ENCODE measurements around the gene CCDC146.
"Not testable (repeated sequence)": the region's sequence is repeated elsewhere in the genome, so short reads cannot be mapped to it uniquely, and the experiment has no call there.

Gene CCDC146

DNA sequence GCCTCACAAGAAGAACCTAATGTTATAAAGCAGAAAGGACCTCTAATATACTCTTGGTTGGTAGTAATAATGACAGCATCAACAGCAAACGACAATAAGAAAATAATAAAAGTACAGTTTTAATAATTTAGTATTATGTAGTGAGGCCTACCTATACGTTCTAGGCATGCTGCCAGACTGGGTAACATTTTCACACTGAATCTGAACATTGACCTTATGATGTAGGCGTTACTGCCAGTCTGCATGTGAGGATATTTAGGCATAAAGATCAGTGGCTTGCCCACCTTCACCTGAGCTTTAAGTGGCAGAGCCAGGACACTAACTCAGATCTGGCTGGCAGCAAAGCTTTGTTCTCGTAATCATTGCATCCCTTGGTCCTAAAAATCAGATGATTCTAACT lies 74.7 kb downstream of the CCDC146 start:
- in situ Hi-C loops (cut with MboI; ENCODE audit: low sequenced_read_pairs), result no loop called here

DNA sequence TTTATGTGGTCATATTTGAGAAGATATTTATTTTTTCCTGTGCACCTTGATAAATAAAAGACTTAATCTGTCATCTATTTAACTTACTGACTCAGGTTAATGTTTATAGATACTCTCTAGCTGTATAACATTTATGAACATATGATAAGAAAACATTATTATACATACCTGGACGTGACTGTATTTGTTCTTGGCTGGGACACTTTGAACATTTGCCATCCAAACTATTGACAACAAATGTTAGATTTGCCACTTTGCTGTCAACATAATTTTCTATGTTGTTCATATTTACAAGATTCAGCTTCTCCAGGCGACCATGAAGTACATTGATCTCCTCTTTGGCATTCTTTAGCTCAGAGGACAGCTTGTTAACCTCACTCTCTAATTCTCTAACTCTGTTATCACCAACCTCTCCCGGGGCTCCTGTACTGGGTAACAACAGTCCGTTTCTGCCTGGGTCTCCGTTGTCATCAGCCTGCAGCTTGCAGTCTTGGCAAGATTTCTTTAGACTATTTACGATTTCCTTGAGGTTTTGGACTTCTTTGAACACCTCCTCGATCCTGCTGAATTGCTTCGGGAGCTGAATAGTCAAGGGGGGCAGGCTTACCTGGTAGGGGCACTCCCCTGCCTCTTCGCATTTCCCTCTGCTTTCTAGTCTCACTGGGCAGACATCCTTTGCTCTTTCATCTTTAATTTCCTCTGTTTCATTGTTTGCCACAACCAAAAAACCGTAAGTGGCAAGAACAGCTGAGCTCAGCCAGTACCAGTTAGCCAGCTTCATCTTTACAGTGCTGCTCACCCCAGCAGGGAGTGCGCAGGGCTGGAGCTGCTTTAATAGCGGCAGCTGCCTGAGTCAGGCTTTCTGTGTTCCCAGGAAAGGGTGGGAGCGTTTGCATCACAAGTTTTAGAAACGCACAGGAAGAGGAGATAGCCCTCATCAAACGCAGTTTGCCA lies 76.9 kb downstream of the CCDC146 start, which contains the start of gene FGL2:
Gene FGL2 (minus strand): TSS at position 807 of the 954 bp plus-strand sequence. CDS start 26 bp downstream, at position 781.
- in situ Hi-C loops (cut with MboI; ENCODE audit: low sequenced_read_pairs), result no loop called here

DNA sequence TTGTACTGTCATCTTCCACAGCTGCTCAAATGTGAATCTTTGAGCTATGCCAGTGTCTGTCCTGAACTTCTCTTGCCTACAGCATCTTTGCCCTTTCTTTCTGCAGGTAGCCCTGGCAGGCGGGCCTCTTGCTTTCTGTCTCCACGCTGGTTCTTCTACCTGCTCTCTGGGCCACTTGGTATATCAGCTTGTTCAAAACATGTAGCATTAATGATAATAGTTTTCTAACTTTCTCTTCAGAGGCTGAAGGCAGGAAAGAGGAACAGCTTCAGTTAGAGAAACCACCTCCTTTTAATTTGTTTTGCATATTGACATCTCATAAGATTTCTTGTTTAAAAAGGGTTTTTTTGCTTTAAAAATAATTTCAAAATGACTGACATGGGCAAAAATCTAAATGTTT lies 78.1 kb downstream of the CCDC146 start:
- in situ Hi-C loops (cut with MboI; ENCODE audit: low sequenced_read_pairs), result no loop called here

DNA sequence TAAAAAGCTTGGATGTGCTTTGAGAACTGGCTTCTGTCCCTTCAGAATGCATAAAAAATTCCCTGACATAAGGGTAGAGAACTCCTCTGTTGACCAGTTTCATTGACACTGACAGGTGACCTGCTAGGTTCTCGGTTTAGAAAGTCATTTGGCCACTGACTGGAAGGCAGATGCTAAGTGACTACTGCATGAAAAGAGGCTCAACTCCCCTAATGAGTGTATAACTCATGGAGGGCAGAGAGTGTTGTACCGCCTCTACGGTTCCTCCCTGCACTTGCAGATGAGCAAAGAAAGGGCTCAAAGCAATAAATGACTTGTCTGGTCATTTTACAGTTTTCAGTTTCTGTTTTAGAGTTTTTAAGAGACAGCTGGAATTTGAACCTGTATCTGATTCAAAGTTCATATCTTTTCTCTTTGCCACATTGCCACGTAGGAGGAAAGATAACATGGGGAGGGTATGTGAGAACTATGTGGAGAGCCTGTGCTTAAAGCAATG lies 80.1 kb downstream of the CCDC146 start:
- in situ Hi-C loops (cut with MboI; ENCODE audit: low sequenced_read_pairs), result no loop called here

DNA sequence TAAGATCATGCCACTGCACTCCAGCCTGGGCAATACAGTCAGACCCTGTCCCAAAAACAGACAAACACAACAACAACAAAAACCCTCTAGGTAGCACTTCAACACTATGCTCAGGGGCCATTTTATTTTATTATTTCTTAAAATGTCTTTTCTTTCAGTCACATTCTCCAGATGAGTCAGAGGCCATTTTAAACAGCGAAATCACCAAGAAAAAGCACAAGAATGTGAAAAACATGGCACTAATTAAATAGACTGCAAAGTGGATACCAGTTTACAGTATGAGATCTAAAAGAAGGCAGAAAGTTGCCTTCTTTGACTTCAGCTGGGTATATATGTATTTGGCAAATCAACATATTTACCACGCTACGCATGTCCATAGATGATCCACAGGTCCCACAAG lies 83.3 kb downstream of the CCDC146 start:
- in situ Hi-C loops (cut with MboI; ENCODE audit: low sequenced_read_pairs), result no loop called here

DNA sequence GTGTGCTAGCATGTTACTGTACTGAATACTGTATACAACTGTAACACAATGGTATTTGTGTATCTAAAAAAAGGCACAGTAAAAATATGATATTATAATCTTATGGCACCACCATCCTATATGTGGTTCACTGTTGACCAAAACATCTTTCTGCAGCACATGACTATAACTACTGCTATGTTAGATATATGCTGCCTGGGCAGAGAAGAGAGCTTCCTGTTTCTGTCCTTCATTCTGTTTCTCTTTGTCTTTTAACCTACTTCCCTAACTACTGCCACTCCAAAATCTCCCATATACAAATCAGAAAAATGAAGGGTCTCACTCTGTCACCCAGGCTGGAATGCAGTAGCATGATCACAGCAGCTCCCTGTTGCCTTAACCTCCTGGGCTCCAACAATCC lies 86.0 kb downstream of the CCDC146 start:
- in situ Hi-C loops (cut with MboI; ENCODE audit: low sequenced_read_pairs), result no loop called here

DNA sequence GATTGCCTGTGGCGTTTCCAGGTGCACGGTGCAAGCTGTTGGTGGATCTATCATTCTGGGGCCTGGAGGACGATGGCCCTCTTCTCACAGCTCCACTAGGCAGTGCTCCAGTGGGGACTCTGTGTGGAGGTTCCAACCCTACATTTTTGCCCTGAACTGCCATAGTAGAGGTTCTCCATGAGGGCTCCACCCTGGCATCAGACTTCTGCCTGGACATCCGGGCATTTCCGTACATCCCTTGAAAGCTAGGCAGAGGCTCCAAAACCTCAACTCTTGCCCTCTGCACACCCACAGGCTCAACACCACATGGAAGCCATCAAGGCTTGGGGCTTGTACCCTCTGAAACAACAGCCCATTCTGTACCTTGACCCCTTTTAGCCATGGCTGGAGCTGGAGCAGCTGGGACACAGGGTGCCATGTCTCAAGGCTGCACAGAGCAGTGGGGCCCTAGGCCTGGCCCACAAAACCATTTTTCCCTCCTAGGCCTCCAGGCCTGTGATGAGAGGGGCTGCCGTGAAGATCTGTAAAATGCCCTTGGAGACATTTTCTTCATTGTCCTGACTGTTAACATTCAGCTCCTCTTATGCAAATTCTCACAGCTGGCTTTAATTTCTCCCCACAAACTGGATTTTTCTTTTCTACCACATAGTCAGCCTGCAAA lies 87.2 kb downstream of the CCDC146 start:
- in situ Hi-C loops (cut with MboI; ENCODE audit: low sequenced_read_pairs), result no loop called here

DNA sequence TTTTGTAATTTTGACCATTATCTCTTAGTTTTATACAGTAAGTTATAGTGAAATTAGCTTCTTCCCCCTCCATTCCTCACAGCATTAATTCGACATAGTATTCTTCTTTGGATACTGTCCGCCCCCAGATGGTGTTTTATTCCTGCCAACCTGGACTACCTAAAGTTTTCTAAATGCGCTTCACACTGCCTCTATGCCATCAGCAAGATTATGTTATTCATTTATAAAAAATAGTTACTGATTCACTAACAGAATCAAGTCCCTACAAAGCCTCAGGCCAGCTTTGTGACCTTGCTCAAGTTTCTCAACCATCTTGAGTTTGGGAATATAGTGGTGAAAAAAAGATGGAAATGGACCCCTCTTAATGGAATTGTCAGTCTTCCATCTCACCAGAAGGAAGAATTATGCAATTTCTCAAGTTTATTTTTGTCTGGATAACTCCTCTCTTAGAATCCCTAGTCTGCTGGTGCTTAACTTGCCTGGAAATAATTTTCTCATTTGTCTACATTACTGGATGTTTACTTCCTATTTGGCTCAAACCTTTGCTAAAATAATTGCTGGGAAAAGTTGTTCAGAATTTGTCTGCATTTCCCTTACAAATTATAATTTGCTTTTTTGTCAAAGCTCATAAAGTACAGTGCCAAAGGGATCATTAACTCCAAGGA lies 93.9 kb downstream of the CCDC146 start:
- in situ Hi-C loops (cut with MboI; ENCODE audit: low sequenced_read_pairs), result no loop called here

DNA sequence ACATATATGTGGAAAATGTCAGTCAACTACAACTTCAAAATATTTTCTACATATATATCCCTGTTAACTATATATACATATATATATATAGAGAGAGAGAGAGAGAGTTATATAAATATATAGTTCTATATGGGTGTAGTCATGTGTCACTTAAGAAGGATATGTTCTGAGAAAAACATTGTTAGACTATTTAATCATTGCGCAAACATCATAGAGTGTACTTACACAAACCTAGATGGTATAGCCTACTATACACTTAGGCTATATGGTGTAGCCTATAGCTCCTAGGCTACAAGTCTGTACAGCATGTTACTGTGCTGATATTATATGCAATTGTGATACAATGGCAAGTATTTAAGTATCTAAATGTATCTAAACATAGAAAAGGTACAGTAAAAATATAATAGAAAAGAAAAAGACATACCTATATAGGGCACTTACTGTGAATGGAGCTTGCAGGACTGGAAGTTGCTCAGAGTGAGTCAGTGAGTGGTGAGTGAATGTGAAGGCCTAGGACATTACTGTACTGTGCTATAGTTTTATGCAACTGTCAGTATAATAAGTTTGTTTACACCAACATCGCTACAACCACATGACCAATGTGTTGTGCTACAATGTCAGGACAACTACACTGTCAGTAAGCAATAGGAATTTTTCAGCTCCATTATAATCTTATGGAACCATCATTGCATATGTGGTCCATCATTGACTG lies 95.2 kb downstream of the CCDC146 start:
- in situ Hi-C loops (cut with MboI; ENCODE audit: low sequenced_read_pairs), result no loop called here

DNA sequence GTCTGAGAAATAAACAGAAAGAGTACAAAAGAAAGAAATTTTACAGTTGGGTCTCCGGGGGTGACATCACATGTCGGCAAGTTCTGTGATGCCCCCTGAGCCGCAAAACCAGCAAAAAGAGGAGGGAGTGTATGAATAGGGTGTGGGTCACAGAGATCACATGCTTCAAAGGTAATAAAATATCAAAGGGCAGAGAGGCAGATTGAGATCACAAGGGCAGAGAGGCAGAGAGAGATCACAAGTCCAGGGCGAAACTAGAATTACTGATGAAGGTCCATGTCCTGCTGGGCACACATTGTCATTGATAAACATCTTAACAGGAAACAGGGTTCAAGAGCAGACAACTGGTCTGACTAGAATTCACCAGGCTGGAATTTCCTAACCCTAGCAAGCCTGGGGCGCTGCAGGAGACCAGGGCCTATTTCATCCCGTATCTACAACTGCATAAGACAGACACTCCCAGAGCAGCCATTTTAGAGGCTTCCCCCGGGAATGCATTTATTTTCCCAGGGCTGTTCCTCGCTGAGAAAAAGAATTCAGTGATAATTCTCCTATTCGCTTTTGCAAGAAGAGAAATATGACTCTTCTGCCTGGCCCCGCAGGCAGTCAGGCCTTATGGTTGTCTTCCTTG lies 97.4 kb downstream of the CCDC146 start:
- in situ Hi-C loops (cut with MboI; ENCODE audit: low sequenced_read_pairs), result not testable (repeated sequence)

DNA sequence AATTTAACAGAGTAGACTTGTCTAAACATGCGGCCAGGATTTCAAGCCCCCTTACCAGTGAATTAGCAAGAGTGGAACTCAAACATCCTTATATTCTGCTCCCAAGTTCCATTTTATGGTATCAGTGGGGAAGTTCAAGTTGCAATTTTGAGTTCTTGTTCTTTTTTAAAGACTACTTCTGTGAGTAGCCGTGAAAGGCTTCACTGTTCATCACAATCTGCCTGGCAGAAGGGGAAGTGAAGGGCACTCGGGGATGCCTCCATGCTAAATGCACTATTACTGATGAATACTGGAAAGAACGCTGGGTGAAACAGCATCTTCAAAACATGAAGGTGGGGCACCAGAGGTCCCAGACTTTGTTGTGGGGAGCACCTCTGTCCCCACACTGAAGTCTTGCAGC lies 99.7 kb downstream of the CCDC146 start:
- in situ Hi-C loops (cut with MboI; ENCODE audit: low sequenced_read_pairs), result no loop called here

DNA sequence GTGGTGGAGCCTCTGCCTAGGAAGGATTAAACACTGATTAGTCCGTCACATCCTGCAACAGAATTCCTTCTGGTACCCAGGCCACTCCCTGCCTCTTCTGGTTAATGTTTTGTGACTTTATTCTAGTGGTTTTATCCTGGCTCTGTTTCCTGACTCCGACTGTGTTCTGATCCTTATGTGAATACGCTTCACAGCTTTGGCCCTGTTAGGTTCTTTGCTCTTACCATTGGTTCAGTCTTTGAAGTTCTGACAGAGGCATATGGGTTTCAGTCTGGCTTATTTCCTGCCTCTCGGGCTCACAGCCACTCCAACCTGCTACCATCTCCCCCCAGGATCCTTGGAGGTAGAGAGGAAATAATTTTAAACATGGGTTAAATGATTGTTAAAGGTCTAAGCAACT lies 100.4 kb downstream of the CCDC146 start:
- in situ Hi-C loops (cut with MboI; ENCODE audit: low sequenced_read_pairs), result no loop called here

DNA sequence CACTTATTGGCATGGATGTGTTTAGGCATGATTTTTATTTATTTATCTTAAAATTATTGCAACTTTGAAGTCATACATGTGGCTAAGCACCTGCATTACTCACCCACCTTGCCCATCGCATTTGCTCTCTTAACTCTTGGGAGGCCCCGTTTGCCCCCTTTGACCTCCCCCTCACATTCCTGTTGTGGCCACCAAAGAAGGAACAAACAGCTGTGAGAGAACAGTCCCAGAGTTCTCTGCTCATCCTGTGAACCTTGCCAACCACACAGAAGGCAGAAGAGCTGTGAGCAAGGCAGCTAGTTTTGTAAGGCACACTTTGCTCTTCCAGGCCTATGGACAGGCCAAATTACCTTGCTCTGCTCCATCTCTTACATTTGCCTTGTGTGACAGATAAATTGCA lies 100.8 kb downstream of the CCDC146 start:
- in situ Hi-C loops (cut with MboI; ENCODE audit: low sequenced_read_pairs), result no loop called here

DNA sequence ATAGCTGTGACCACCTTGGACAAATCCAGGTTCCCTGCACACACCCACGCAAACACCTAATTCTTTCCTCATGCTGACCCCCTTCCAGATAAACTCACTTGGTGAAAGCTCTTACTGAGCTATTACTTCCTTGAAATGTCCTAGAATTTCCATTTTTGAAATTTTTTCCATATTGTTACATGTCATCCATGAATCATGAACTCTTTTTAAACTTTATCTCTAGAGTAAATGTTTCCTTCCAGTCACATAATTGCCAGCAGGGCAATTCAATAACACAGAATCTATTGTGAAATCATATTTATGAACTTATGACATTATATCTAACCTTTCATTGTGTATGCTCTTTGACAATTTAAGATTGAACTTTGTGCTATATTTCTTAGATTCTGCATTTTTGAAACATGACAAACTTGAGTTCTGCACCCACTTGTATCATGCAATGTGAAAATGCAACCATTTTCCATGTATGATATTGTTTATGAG lies 104.0 kb downstream of the CCDC146 start:
- in situ Hi-C loops (cut with MboI; ENCODE audit: low sequenced_read_pairs), result no loop called here

DNA sequence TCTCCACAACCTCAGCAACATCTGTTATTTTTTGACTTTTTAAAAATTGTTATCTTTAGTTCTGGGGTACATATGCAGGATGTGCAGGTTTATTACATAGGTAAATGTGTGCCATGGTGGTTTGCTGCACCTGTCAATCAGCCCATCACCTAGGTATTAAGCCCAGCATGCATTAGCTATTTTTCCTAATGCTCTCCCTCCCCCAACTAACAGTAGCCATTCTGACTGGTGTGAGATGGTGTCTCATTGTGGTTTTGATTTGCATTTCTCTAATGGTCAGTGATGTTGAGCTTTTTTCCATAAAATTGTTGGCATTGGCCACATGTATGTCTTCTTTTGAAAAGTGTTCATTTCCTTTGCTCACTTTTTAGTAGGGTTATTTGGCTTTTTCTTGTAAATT lies 106.4 kb downstream of the CCDC146 start:
- in situ Hi-C loops (cut with MboI; ENCODE audit: low sequenced_read_pairs), result not testable (repeated sequence)

DNA sequence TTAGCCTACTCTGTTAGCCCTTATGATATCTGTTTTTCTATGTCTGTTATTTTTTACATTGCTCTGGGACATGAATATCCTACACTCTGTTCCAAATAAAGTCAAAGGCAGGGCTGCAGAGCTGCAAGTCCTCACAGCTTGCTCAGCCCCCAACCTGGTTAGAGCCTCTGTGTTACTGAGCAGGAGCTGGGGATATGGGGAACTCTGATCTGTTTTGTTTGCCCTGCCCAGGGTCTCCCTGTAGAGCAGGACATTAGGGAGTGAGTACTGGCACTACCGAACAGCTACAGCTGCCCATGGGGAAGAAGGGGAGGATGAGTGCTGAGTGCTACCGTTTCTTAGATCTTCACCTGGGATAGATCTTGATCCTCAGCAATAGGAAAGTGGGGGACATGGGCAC lies 110.1 kb downstream of the CCDC146 start:
- in situ Hi-C loops (cut with MboI; ENCODE audit: low sequenced_read_pairs), result no loop called here

DNA sequence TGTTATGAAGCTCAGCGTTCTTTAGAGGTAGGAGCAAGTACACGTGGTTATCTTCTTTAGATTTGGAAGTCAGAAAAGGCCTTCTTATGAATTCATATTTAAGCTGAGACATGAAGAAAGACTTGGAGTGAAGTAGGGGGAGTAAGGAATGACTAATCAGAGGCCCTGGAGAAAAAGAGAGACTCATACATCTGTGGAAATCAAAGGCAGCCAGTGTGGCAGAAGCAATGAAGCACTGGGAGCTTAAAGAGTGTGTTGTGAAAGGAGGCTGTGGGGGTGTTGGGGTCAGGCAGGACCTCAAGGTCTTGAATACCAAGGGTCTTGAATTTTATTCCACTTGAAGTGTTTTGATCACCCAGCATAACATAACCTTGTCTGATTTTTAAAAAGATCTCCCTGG lies 112.9 kb downstream of the CCDC146 start:
- in situ Hi-C loops (cut with MboI; ENCODE audit: low sequenced_read_pairs), result no loop called here

DNA sequence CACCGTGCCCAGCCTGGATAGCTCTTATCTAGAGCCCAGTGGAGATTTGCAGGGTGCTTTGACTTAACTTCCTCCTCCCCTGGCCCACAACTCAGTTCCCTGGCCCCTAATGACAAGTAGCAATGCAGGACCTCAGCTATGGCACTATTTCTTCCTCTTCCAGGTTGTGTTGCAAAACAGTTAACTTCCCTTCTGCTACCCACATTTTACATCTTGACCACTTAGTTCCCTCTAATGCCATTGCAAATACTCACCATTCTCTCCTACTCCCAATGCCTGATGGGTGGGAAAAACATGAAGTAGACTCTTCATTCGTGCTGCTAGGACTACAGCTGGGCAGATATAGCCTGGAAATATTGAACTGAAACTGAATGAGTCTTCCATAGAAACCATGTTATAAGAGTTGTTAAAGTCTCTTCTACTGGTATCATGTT lies 116.3 kb downstream of the CCDC146 start:
- in situ Hi-C loops (cut with MboI; ENCODE audit: low sequenced_read_pairs), result no loop called here

DNA sequence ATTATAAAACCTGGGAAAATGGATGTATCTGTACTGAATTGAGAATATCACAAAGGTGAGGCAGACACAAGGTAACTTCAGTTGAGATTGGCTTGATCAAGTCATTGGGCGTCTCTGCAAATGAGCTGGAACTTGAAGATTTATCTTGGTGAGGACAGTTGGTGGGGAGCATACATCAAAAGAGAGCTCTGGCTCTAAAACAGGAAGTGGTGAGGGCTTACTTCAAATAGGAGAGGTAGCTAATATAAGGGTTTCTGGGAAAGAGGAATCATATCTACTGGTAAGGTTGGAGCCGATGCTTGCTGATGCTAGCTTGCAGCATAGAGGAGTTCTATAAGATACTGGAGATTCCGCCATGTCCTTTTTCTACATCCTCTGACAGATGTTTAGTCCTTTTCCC lies 117.1 kb downstream of the CCDC146 start:
- in situ Hi-C loops (cut with MboI; ENCODE audit: low sequenced_read_pairs), result no loop called here

DNA sequence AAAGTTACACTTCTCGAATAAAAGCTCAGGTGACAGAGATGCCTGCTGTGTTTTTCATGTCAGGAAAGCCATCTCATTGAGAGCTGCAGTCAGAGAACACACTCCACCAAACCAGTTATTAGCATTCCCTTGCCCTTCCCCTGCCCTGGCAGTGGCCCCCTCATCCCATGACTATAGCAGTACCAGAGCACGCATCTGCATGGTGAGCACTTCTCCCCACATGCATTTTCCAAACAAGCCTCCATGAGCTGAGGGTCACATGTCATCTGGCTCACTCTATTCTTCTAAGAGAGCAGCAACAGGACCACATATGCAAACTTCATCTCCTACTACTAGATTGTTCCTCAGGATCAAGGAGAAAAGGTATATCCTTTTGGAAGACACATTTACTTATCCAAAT lies 119.7 kb downstream of the CCDC146 start:
- in situ Hi-C loops (cut with MboI; ENCODE audit: low sequenced_read_pairs), result loop anchor here (10.0 kb wide), 1 partner anchor 117 kb away; the partner anchor contains the start of gene CCDC146
